Adipocyte (in vitro differentiated cells): ENCODE data around the gene RTN4RL2.
A peak's percentile ranks its signal among the peaks of the same experiment; 100 is the strongest.

ENCODE experiments used
- DNase-seq: peaks from one replicate; pipeline ENCODE4 v3.0.0-alpha.2; 2015; ENCODE audit warnings: low read depth
- H3K27me3 ChIP-seq: replicated peaks from 2 replicates; pipeline ENCODE4 v1.7.0; 2013; ENCODE audit warnings: mild to moderate bottlenecking, low read length, moderate library complexity; ENCODE audit not compliant: control insufficient read depth, insufficient read depth
- H3K36me3 ChIP-seq: 2 replicates; pipeline ENCODE4 v1.7.0; 2013; ENCODE audit warnings: low read length, mild to moderate bottlenecking, moderate library complexity; ENCODE audit not compliant: control insufficient read depth, insufficient read depth, severe bottlenecking
- H3K4me1 ChIP-seq: 2 replicates; pipeline ENCODE4 v1.7.0; 2013; ENCODE audit warnings: mild to moderate bottlenecking, low read length, moderate library complexity; ENCODE audit not compliant: control insufficient read depth, insufficient read depth
- H3K4me3 ChIP-seq: 2 replicates; pipeline ENCODE4 v1.7.0; 2013; ENCODE audit warnings: mild to moderate bottlenecking, low read length, moderate library complexity
- H3K9ac ChIP-seq: 2 replicates; pipeline ENCODE4 v1.7.0; 2013; ENCODE audit warnings: mild to moderate bottlenecking, low read length, moderate library complexity
- H3K9me3 ChIP-seq: 2 replicates; pipeline ENCODE4 v1.7.0; 2013; ENCODE audit warnings: mild to moderate bottlenecking, low read length, moderate library complexity; ENCODE audit not compliant: control insufficient read depth

Gene RTN4RL2

GRCh38 chr11:57487021-57487778 is 26.9 kb downstream of the RTN4RL2 start:
- H3K4me1 ChIP-seq = peaks cover 22% of the 10 kb centered on the region
- peaks cover under 1% of the 10 kb centered on the region for H3K27me3 ChIP-seq
- no peak overlapping the region for H3K9ac ChIP-seq
- no peak for DNase-seq
- H3K4me3 ChIP-seq = no peak overlapping the region
- no peaks in the 10 kb centered on the region for H3K36me3 ChIP-seq
- no peaks in the 10 kb centered on the region for H3K9me3 ChIP-seq

GRCh38 chr11:57487920-57488659 is 27.8 kb downstream of the RTN4RL2 start:
- Histone ChIP-seq H3K27me3 (no peaks in the 10 kb centered on the region), H3K4me1 (peaks cover 20% of the 10 kb centered on the region), H3K4me3 (no peak overlapping the region), H3K36me3 (no peaks in the 10 kb centered on the region), H3K9ac (no peak overlapping the region), H3K9me3 (no peaks in the 10 kb centered on the region)
- no peak for DNase-seq

GRCh38 chr11:57490456-57491248 is 30.3 kb downstream of the RTN4RL2 start:
- peaks cover 11% of the 10 kb centered on the region for H3K4me1 ChIP-seq
- H3K4me3 ChIP-seq = no peak overlapping the region
- H3K27me3 ChIP-seq = no peaks in the 10 kb centered on the region
- no peak for DNase-seq
- no peaks in the 10 kb centered on the region for H3K9me3 ChIP-seq
- H3K36me3 ChIP-seq = no peaks in the 10 kb centered on the region
- no peak overlapping the region for H3K9ac ChIP-seq

- DNase-seq = peak; percentile 33
- Histone ChIP-seq H3K4me1 (peaks cover 7% of the 10 kb centered on the region), H3K9me3 (no peaks in the 10 kb centered on the region), H3K4me3 (no peak overlapping the region), H3K9ac (no peak overlapping the region), H3K36me3 (no peaks in the 10 kb centered on the region), H3K27me3 (no peaks in the 10 kb centered on the region)
These were observed 31.2 kb downstream of the RTN4RL2 start for GRCh38 chr11:57491371-57492061.

- peak; percentile 62 for DNase-seq
- Histone ChIP-seq H3K36me3 (no peaks in the 10 kb centered on the region), H3K9me3 (no peaks in the 10 kb centered on the region), H3K4me3 (no peak overlapping the region), H3K4me1 (peaks cover 12% of the 10 kb centered on the region), H3K27me3 (no peaks in the 10 kb centered on the region), H3K9ac (no peak overlapping the region)
These were observed 33.5 kb downstream of the RTN4RL2 start for GRCh38 chr11:57493507-57494503.

GRCh38 chr11:57496109-57496820 is 35.9 kb downstream of the RTN4RL2 start:
- no peaks in the 10 kb centered on the region for H3K27me3 ChIP-seq
- H3K9ac ChIP-seq = no peak overlapping the region
- peaks cover 25% of the 10 kb centered on the region for H3K4me1 ChIP-seq
- H3K9me3 ChIP-seq = no peaks in the 10 kb centered on the region
- DNase-seq = no peak
- no peaks in the 10 kb centered on the region for H3K36me3 ChIP-seq
- H3K4me3 ChIP-seq = no peak overlapping the region

GRCh38 chr11:57497303-57498247 is 37.2 kb downstream of the RTN4RL2 start:
- DNase-seq = no peak
- no peak overlapping the region for H3K4me3 ChIP-seq
- H3K9ac ChIP-seq = no peak overlapping the region

GRCh38 chr11:57498540-57498939 is 38.2 kb downstream of the RTN4RL2 start:
- Histone ChIP-seq H3K9me3 (no peaks in the 10 kb centered on the region), H3K36me3 (no peaks in the 10 kb centered on the region), H3K9ac (no peak overlapping the region), H3K4me3 (no peak overlapping the region), H3K27me3 (no peaks in the 10 kb centered on the region), H3K4me1 (peaks cover 35% of the 10 kb centered on the region)
- no peak for DNase-seq

More at GRCh38 chr11:57497303-57498247, 37.2 kb downstream of the RTN4RL2 start:
- no peaks in the 10 kb centered on the region for H3K27me3 ChIP-seq
- no peaks in the 10 kb centered on the region for H3K9me3 ChIP-seq
- peaks cover 35% of the 10 kb centered on the region for H3K4me1 ChIP-seq
- H3K36me3 ChIP-seq = no peaks in the 10 kb centered on the region

GRCh38 chr11:57499413-57499982 is 39.2 kb downstream of the RTN4RL2 start:
- peak overlapping the region; percentile 75 for H3K4me3 ChIP-seq
- DNase-seq = peak; percentile 98
- no peaks in the 10 kb centered on the region for H3K36me3 ChIP-seq
- no peaks in the 10 kb centered on the region for H3K27me3 ChIP-seq
- H3K9me3 ChIP-seq = no peaks in the 10 kb centered on the region
- H3K4me1 ChIP-seq = peaks cover 28% of the 10 kb centered on the region
- peak overlapping the region; percentile 78 for H3K9ac ChIP-seq
